DND-41 (cell line): ENCODE measurements around the gene KIR2DL1.
"Not testable (repeated sequence)": the region's sequence is repeated elsewhere in the genome, so short reads cannot be mapped to it uniquely, and the experiment has no call there.

Experiments
- EZH2 ChIP-seq: IDR thresholded peaks from 3 replicates; pipeline ENCODE4 v1.6.1; 2012; ENCODE audit warnings: borderline replicate concordance, low read depth, mild to moderate bottlenecking, moderate library complexity, low read length, inconsistent platforms; ENCODE audit not compliant: severe bottlenecking
- TF ChIP-seq, protein P1 (sequence below): IDR thresholded peaks from 2 replicates; pipeline ENCODE4 v1.5.1; 2012; ENCODE audit warnings: borderline replicate concordance, low read length, moderate library complexity, mild to moderate bottlenecking; ENCODE audit not compliant: poor library complexity, severe bottlenecking; ENCODE audit errors: extremely low read depth

DNA sequence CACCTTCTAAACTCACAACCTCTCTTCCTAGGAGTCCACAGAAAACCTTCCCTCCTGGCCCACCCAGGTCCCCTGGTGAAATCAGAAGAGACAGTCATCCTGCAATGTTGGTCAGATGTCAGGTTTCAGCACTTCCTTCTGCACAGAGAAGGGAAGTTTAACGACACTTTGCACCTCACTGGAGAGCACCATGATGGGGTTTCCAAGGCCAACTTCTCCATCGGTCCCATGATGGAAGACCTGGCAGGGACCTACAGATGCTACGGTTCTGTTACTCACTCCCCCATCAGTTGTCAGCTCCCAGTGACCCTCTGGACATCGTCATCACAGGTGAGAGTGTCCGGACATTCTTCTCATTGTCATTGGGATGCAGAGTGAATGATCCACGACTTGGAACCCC lies 11.0 kb upstream of the KIR2DL1 start:
- TF ChIP-seq EZH2 = not testable (repeated sequence)
- TF ChIP-seq, protein P1, sequence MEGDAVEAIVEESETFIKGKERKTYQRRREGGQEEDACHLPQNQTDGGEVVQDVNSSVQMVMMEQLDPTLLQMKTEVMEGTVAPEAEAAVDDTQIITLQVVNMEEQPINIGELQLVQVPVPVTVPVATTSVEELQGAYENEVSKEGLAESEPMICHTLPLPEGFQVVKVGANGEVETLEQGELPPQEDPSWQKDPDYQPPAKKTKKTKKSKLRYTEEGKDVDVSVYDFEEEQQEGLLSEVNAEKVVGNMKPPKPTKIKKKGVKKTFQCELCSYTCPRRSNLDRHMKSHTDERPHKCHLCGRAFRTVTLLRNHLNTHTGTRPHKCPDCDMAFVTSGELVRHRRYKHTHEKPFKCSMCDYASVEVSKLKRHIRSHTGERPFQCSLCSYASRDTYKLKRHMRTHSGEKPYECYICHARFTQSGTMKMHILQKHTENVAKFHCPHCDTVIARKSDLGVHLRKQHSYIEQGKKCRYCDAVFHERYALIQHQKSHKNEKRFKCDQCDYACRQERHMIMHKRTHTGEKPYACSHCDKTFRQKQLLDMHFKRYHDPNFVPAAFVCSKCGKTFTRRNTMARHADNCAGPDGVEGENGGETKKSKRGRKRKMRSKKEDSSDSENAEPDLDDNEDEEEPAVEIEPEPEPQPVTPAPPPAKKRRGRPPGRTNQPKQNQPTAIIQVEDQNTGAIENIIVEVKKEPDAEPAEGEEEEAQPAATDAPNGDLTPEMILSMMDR = not testable (repeated sequence)
